Endothelial cell of umbilical vein (primary cell): Measurements from ENCODE around the gene SLC39A5. TPM values are rescaled to one million over a fixed set of nuclear protein-coding genes. Genes with fewer than 3 reads are reported as not detected.

Experiments used
- BruUV-seq: library from RNA; stranded (reverse); fragments of 400-500 nt; replicated peaks from 2 replicates; lab custom pipeline; 2021; lab: Mats Ljungman, UMichigan
- CTCF ChIA-PET: fragments of 300-600, 350-600 bp; sonication (Branson Sonifier 250); formaldehyde crosslinking; loops from one replicate; lab custom pipeline; 2021; ENCODE audit warnings: antibody characterized with exemption, inconsistent platforms; lab: Charles Lee
- POLR2A ChIA-PET: fragments of 300-600, 350-600 bp; sonication (Branson Sonifier 250); formaldehyde crosslinking; loops from one replicate; lab custom pipeline; 2021; ENCODE audit warnings: antibody characterized with exemption, inconsistent platforms; lab: Charles Lee
- DNase-seq: peaks from one replicate; pipeline ENCODE4 v3.0.0-alpha.2; 2011; ENCODE audit warnings: low read depth, low spot score
- FAIRE-seq: peaks from 2 replicates; lab custom pipeline; 2011; peaks lifted over from hg19 to GRCh38; lab: Jason Lieb, UNC
- H2AFZ ChIP-seq: 2 replicates; pipeline ENCODE4 v1.6.0; 2012; ENCODE audit warnings: low read depth, low read length, control low read depth, inconsistent platforms
- H3K27ac ChIP-seq: 2 replicates; pipeline ENCODE4 v1.5.1; 2011; ENCODE audit warnings: low read depth, mild to moderate bottlenecking, control low read depth, low read length, moderate library complexity; ENCODE audit not compliant: insufficient read depth
- H3K27me3 ChIP-seq, 2 experiments: 2 replicates each; pipeline versions ENCODE4 v1.6.0 to v1.6.1; 2011; ENCODE audit warnings: low read length in 2 of 2, mixed read lengths in 1 of 2; ENCODE audit not compliant: control insufficient read depth in 2 of 2, insufficient read depth in 2 of 2
- H3K36me3 ChIP-seq, 2 experiments: 2 replicates in 1 of 2; 3 replicates in 1 of 2; pipeline ENCODE4 v1.5.1; 2011; ENCODE audit warnings: low read length in 2 of 2, mild to moderate bottlenecking in 1 of 2, moderate library complexity in 1 of 2; ENCODE audit not compliant: control insufficient read depth in 2 of 2, insufficient read depth in 2 of 2; ENCODE audit errors: extremely low read depth in 1 of 2
- H3K4me1 ChIP-seq: 3 replicates; pipeline ENCODE4 v1.5.1; 2011; ENCODE audit warnings: mild to moderate bottlenecking, low read length; ENCODE audit not compliant: control insufficient read depth, insufficient read depth; ENCODE audit errors: extremely low read depth
- H3K4me2 ChIP-seq: 2 replicates; pipeline ENCODE4 v1.6.1; 2011; ENCODE audit warnings: low read length, control low read depth, mixed read lengths; ENCODE audit not compliant: insufficient read depth
- H3K4me3 ChIP-seq, 3 experiments: fragments of 200-600 bp in 1 of 3; sonication (generic), shearing (Covaris generic) in 1 of 3; replicated peaks in 1 of 3; 2 replicates each; pipeline ENCODE4 v1.5.1; 2011 to 2016; ENCODE audit warnings: control low read depth in 3 of 3, low read length in 3 of 3, mild to moderate bottlenecking in 2 of 3, inconsistent platforms in 1 of 3, low read depth in 1 of 3, moderate library complexity in 1 of 3; ENCODE audit not compliant: insufficient read depth in 1 of 3
- H3K79me2 ChIP-seq: 2 replicates; pipeline ENCODE4 v1.6.0; 2012; ENCODE audit warnings: low read length, inconsistent platforms; ENCODE audit not compliant: control insufficient read depth, insufficient read depth
- H3K9ac ChIP-seq: replicated peaks from 2 replicates; pipeline ENCODE3; 2011; ENCODE audit warnings: low read length, control low read depth; ENCODE audit not compliant: insufficient read depth; ENCODE audit errors: extremely low read depth
- H3K9me1 ChIP-seq: replicated peaks from 3 replicates; pipeline ENCODE4 v1.6.0; 2011; ENCODE audit warnings: mild to moderate bottlenecking, low read length; ENCODE audit not compliant: control insufficient read depth, insufficient read depth; ENCODE audit errors: extremely low read depth
- H3K9me3 ChIP-seq: replicated peaks from 2 replicates; pipeline ENCODE4 v1.5.1; 2012; ENCODE audit warnings: low read length, inconsistent platforms; ENCODE audit not compliant: control insufficient read depth, insufficient read depth
- H4K20me1 ChIP-seq: replicated peaks from 2 replicates; pipeline ENCODE3; 2011; ENCODE audit warnings: mild to moderate bottlenecking, low read length; ENCODE audit not compliant: control insufficient read depth, insufficient read depth; ENCODE audit errors: extremely low read depth
- EZH2 ChIP-seq: IDR thresholded peaks from 2 replicates; pipeline ENCODE4 v1.6.1; 2012; ENCODE audit warnings: borderline replicate concordance, low read depth, mild to moderate bottlenecking, moderate library complexity, low read length, inconsistent platforms; ENCODE audit not compliant: severe bottlenecking
- FOS ChIP-seq: IDR thresholded peaks from 2 replicates; pipeline ENCODE4 v1.6.1; 2011; ENCODE audit warnings: mild to moderate bottlenecking, low read length, moderate library complexity, borderline replicate concordance; ENCODE audit not compliant: insufficient read depth
- GATA2 ChIP-seq: IDR thresholded peaks from 2 replicates; pipeline ENCODE4 v1.7.0; 2011; ENCODE audit warnings: low read depth, mild to moderate bottlenecking, moderate library complexity, mixed read lengths, low read length; ENCODE audit not compliant: insufficient read length, insufficient read depth
- JUN ChIP-seq: IDR thresholded peaks from 2 replicates; pipeline ENCODE4 v1.6.1; 2011; ENCODE audit warnings: borderline replicate concordance, low read depth; ENCODE audit not compliant: insufficient read length, insufficient read depth
- MAX ChIP-seq: IDR thresholded peaks from 2 replicates; pipeline ENCODE4 v1.6.1; 2011; ENCODE audit not compliant: insufficient read depth, insufficient read length
- MYC ChIP-seq: IDR thresholded peaks from one replicate; pipeline ENCODE4 v1.6.1; 2011; ENCODE audit warnings: mild to moderate bottlenecking, low read depth, low read length
- POLR2AphosphoS5 ChIP-seq: IDR thresholded peaks from 2 replicates; pipeline ENCODE4 v1.6.1; 2012; ENCODE audit warnings: low read depth, mild to moderate bottlenecking, control low read depth, low read length, moderate library complexity; ENCODE audit not compliant: insufficient read depth
- dilution Hi-C: fragments of 300-500 bp; cut with MboI; formaldehyde crosslinking; loops from one replicate; pipeline ENCODE4 v1.15.0; 2019; ENCODE audit warnings: low sequenced_read_pairs; ENCODE audit not compliant: extremely low pct_ligation_motif_present
- intact Hi-C: fragments of 100-400 bp; cut with micrococcal nuclease; formaldehyde crosslinking; loops from one replicate; pipeline ENCODE4 v1.10.0; 2022
- polyA plus RNA-seq, 4 experiments: library from polyadenylated mRNA; depleted of rRNA in 3 of 4; stranded (reverse) in 3 of 4; unstranded in 1 of 4; fragments of >200 nt; gene quantifications; 2 replicates each; pipeline versions ENCODE4 v1.2.1 to v1.2.3, GENCODE V29; 2011 to 2012; ENCODE audit warnings: missing spikeins in 1 of 4
- total RNA-seq: library from RNA; stranded (reverse); gene quantifications from 2 replicates; pipeline ENCODE4 v1.2.3, GENCODE V29; 2021
- TF ChIP-seq, protein P1 (sequence below), 2 donors: IDR thresholded peaks; 1 replicate in 1 of 2; 2 replicates in 1 of 2; pipeline ENCODE4 v1.5.1; 2011; ENCODE audit warnings: low read length in 2 of 2, mild to moderate bottlenecking in 2 of 2, moderate library complexity in 2 of 2, control low read depth in 1 of 2, inconsistent platforms in 1 of 2, low read depth in 1 of 2; ENCODE audit not compliant: insufficient read depth in 1 of 2; ENCODE audit errors: extremely low read depth in 1 of 2

Gene SLC39A5
- total and polyA plus RNA-seq, 2 donors (not counting 3 experiments of a cell fraction or from before 2014, with no cell fraction given), result 0.10 TPM; not detected in 1

DNA sequence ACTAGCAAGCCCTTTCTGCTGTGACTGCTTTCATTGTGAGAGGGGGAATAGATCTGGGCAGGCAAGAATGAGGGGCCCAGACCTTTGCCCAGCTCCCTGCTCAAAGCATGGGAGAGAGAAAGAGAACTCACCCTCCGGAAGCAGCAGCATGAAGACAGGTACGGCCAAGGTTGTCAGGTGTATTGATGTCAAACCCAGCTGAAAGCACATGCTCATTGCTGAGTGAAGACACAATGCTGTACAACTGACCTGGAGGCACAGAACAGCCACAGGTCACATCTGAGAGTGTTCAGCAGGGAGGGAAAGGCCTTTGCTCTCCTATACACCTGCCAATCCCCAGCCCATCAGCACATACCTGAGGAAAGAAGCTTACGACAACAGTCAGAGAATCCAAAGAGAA is 22.8 kb downstream of the SLC39A5 start:
- intact Hi-C loops (no loop called here), dilution Hi-C loops (no loop called here)
- TF ChIP-seq, protein P1, sequence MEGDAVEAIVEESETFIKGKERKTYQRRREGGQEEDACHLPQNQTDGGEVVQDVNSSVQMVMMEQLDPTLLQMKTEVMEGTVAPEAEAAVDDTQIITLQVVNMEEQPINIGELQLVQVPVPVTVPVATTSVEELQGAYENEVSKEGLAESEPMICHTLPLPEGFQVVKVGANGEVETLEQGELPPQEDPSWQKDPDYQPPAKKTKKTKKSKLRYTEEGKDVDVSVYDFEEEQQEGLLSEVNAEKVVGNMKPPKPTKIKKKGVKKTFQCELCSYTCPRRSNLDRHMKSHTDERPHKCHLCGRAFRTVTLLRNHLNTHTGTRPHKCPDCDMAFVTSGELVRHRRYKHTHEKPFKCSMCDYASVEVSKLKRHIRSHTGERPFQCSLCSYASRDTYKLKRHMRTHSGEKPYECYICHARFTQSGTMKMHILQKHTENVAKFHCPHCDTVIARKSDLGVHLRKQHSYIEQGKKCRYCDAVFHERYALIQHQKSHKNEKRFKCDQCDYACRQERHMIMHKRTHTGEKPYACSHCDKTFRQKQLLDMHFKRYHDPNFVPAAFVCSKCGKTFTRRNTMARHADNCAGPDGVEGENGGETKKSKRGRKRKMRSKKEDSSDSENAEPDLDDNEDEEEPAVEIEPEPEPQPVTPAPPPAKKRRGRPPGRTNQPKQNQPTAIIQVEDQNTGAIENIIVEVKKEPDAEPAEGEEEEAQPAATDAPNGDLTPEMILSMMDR (IDR thresholded peaks at IDR 0.05; ENCODE audit: extremely low read depth in 1 of 2, insufficient read depth in 1 of 2, low read depth in 1 of 2, low read length in 2 of 2), result no peak
- TF ChIP-seq JUN (no peak), MAX (no peak), GATA2 (no peak), FOS (no peak), POLR2AphosphoS5 (no peak), MYC (no peak), EZH2 (no peak)
- Histone ChIP-seq H3K9ac (no peak overlapping the region), H4K20me1 (no peaks in the 10 kb centered on the region), H3K27ac (no peak overlapping the region), H3K4me3 (no peak overlapping the region), H3K9me1 (no peaks in the 10 kb centered on the region), H3K79me2 (peaks cover 22% of the 10 kb centered on the region), H3K36me3 (peaks cover 30 to 56% of the 10 kb centered on the region in 2 experiments), H3K9me3 (no peaks in the 10 kb centered on the region), H3K4me1 (peaks cover 12% of the 10 kb centered on the region), H3K27me3 (no peaks in the 10 kb centered on the region), H2AFZ (no peak overlapping the region), H3K4me2 (no peak overlapping the region)
- no peak for DNase-seq
- BruUV-seq, result no TSS peak
- ChIA-PET CTCF (interaction anchor here (1.1 to 1.4 kb wide), 2 partner anchors 11 to 46 kb away, joined by 3 read pairs; no protein-coding TSS in a partner anchor), POLR2A (no interaction called here)
- no peak for FAIRE-seq
